Mammary epithelial cell (primary cell): ENCODE measurements around the gene KCNG1.

ENCODE experiments used
- EZH2 ChIP-seq: IDR thresholded peaks from 2 replicates; pipeline ENCODE4 v1.6.1; 2012; ENCODE audit warnings: low read length, inconsistent platforms, borderline replicate concordance
- TF ChIP-seq, protein P1 (sequence below), 2 donors: IDR thresholded peaks in 1 of 2; conservative IDR thresholded peaks in 1 of 2; 2 replicates each; pipeline ENCODE4 v1.5.1; 2011 to 2012; ENCODE audit warnings: inconsistent platforms in 2 of 2, low read length in 2 of 2, mild to moderate bottlenecking in 2 of 2, control low read depth in 1 of 2, low read depth in 1 of 2; ENCODE audit not compliant: insufficient read depth in 1 of 2; ENCODE audit errors: extremely low read depth in 1 of 2

DNA sequence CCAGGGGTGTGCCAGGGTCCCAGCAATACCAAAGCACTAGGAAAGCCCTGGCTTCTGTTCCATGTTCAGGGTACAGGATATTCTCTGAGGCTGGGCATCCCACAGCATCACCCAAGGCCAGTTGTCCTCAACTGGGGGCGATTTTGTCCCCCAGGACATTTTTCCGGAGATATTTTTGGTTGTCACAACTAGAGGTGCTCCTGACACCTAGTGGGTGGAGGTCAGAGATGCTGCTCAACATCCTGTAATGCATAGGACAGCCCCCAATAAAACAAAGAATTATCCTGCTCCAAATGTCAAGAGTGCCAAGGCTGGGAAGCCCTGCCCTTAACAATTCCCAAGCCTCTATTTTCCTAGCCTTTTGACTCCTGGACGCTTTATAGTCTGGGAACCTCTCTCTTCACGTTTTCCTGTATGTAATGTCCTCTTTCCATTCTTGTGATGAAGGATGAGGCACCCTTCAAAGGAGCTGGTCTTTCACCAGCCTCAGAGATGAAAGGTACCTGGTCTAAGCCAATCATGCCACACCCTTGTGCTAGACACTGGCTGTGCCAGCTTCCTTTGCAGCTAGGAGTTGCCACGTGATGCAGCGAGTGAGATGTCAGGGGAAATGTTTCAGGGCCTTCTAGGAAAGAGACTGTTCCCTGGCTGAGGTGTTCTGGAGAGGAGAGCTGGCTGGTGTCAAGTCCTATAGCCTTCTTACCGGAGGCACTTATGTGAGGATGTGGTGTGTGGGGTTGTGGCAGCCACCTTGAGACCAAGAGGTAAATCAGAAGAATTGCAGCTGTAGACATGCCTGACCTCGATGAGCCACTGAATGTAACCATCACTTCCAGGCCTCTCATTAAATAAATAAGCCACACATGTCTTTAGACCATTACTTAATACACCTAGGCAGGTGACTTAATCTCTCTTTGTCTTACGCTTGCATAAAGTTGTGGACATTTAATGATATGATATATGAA is 23.4 kb upstream of the KCNG1 start:
- TF ChIP-seq, protein P1, sequence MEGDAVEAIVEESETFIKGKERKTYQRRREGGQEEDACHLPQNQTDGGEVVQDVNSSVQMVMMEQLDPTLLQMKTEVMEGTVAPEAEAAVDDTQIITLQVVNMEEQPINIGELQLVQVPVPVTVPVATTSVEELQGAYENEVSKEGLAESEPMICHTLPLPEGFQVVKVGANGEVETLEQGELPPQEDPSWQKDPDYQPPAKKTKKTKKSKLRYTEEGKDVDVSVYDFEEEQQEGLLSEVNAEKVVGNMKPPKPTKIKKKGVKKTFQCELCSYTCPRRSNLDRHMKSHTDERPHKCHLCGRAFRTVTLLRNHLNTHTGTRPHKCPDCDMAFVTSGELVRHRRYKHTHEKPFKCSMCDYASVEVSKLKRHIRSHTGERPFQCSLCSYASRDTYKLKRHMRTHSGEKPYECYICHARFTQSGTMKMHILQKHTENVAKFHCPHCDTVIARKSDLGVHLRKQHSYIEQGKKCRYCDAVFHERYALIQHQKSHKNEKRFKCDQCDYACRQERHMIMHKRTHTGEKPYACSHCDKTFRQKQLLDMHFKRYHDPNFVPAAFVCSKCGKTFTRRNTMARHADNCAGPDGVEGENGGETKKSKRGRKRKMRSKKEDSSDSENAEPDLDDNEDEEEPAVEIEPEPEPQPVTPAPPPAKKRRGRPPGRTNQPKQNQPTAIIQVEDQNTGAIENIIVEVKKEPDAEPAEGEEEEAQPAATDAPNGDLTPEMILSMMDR (conservative IDR thresholded peaks at IDR 0.05 in 1 of 2, IDR thresholded peaks at IDR 0.05 in 1 of 2; ENCODE audit: extremely low read depth in 1 of 2, insufficient read depth in 1 of 2, low read depth in 1 of 2, low read length in 2 of 2): no peak
- TF ChIP-seq EZH2: no peak
